Lung microvascular endothelial cell (primary cell): ENCODE measurements around the gene ZSWIM5. TPM values are rescaled to one million over a fixed set of nuclear protein-coding genes. Genes with fewer than 3 reads are reported as not detected.
A peak's percentile ranks its signal among the peaks of the same experiment; 100 is the strongest.
"Not testable (repeated sequence)": the region's sequence is repeated elsewhere in the genome, so short reads cannot be mapped to it uniquely, and the experiment has no call there.

Experiments used
- DNase-seq, 2 donors: peaks; one replicate each; pipeline versions ENCODE4 v3.0.0 to v3.0.0-alpha.2; 2010; ENCODE audit warnings: low read depth in 2 of 2
- total RNA-seq: library from RNA; depleted of rRNA; stranded (reverse); fragments of >200 nt; gene quantifications from 2 replicates; pipeline ENCODE4 v1.2.1, GENCODE V29; 2014

The ZSWIM5 gene
- total RNA-seq, 1 donor from 2014 or later = 10.1 TPM

DNA sequence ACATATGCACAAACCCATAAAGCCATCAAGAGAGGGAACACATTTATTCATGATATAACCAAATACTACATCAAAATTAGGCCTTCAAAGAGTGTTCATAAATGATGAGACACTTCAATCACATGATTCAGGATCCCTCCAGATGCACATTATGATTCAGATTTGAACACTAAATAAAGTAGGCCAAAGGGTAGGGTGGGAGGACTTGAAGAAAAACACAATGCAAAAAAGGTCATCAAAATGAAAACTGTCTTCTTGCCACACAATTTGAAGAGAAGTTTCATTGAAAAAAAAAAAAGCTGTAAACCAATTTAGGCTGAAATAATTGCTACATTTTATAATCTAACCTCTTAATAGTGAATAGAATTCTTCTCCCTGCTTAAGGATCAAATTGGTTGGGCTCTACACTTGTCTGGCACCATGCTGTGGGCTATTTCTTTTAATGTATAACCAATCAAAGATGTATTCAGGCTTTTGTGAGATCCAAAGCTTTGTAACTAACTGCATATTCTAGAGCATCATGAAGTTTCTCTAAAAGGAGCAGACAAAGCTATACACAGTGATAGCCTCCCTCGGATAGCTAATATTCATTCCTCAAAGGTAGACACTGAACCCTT is 58.1 kb downstream of the ZSWIM5 start:
- no peak for DNase-seq

DNA sequence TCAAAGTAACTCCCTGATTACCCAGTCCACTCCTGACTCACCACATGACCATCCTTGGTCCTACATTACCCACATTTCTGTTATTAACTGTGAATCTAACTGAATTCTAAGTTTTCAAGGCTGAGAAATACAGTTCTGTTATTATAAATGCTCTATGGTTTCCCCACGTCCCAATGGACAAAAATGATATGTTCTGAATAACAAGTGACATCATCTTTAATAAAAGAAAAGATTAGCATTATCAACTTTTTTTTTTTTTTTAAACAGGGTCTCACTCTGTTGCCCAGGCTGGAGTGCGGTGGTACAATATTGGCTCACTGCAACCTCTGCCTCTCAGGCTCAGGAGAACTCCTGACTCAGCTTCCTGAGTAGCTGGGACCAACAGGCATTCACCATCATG is 59.6 kb downstream of the ZSWIM5 start:
- DNase-seq = peak in 1 of 2 donors; percentile 27

DNA sequence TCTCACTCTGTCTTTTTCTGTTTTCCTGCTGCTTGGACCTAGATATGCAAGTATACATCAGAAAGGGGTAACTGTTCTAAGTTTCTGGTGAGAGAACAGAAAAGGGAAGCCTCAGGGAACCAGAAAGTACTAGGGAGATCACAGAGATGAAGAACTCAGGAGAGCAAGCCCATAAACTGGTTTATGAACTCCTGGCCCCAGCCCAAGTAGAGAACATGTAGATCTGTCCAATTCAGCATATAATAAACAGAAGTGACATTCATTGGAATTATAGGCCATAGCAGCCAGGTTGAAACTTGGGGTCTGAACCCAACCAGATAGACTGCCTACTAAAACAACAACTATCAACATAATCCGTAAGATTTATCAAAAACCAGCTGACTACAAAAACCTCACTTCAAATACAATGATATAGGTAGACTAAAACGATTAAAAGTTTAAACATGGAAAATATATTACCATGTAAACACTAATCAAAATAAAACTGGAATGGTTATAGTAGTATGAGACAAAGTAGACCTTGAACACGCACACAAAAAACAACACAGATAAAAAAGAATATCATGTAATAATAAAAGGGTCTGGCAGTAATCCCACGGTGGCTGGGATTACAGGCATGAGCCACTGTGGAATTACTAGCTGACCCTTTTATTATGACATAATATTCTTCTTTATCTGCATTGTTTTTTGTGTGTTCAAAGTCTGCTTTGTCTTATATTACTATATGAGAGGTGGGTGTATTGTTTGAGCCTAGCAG is 65.0 kb downstream of the ZSWIM5 start:
- no peak for DNase-seq

- DNase-seq = no peak
These were observed 69.4 kb downstream of the ZSWIM5 start for GRCh38 chr1:45136984-45137383.

GRCh38 chr1:45135316-45135715 is 71.1 kb downstream of the ZSWIM5 start:
- no peak for DNase-seq

- DNase-seq = peak; percentile 46 to 96
These were observed 71.9 kb downstream of the ZSWIM5 start for GRCh38 chr1:45134461-45134873.

DNA sequence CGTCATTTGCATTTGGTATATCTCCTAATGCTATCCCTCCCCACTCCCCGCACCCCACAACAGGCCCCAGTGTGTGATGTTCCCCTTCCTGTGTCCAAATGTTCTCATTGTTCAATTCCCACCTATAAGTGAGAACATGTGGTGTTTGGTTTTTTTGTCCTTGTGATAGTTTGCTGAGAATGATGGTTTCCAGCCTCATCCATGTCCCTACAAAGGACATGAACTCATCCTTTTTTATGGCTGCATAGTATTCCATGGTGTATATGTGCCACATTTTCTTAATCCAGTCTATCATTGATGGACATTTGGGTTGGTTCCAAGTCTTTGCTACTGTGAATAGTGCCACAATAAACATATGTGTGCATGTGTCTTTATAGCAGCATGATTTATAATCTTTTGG is 73.7 kb downstream of the ZSWIM5 start:
- DNase-seq = not testable (repeated sequence)

DNA sequence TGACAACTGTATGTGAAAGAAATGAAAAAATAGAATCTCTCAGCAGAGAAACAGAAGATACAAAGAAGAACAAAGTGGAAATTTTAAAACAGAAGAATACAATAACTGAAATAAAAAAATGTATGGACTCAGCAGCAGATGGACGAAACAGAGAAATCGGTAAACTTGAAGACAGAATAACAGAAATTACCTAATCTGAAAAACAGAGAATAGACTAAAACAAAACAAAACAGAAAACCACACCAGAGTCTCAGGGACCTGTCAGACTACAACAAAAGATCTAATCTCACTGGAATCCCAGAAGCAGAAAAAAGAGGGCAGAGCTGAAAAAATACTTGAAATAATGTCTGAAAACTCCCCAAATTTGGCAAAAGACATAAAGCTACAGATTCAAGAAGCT is 83.0 kb downstream of the ZSWIM5 start:
- DNase-seq = no peak

GRCh38 chr1:45122724-45123123 is 83.7 kb downstream of the ZSWIM5 start:
- no peak for DNase-seq

DNA sequence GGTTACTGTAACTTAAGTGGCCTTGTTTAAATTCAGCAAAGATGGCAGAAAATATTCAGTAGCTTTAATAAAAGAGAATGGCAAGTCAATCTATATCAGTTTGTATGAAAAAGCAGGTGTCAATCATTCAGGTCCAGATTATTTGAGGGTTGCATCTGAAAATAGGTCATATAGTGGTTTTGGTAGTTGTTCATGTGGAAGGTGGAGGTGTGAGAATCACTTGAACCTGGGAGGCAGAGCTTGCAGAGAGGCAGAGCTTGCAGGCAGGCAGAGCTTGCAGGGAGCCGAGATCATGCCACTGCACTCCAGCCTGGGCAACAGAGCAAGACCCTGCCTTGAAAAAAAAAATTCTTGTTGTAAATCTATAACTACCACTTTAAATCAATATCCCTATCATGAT is 88.6 kb downstream of the ZSWIM5 start:
- no peak for DNase-seq

- DNase-seq = no peak
These were observed 89.6 kb downstream of the ZSWIM5 start for GRCh38 chr1:45116820-45117219.

- no peak for DNase-seq
These were observed 90.1 kb downstream of the ZSWIM5 start for GRCh38 chr1:45116340-45116739.

DNA sequence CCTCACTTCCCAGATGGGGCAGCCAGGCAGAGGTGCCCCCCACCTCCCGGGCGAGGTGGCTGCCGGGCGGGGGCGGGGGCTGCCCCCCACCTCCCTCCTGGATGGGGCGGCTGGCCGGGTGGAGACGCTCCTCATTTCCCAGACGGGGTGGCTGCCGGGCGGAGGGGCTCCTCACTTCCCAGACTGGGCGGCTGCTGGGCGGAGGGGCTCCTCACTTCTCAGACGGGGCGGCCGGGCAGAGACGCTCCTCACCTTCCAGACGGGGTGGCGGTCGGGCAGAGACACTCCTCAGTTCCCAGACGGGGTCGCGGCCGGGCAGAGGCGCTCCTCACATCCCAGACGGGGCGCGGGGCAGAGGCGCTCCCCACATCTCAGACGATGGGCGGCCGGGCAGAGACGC is 91.2 kb downstream of the ZSWIM5 start:
- not testable (repeated sequence) for DNase-seq

DNA sequence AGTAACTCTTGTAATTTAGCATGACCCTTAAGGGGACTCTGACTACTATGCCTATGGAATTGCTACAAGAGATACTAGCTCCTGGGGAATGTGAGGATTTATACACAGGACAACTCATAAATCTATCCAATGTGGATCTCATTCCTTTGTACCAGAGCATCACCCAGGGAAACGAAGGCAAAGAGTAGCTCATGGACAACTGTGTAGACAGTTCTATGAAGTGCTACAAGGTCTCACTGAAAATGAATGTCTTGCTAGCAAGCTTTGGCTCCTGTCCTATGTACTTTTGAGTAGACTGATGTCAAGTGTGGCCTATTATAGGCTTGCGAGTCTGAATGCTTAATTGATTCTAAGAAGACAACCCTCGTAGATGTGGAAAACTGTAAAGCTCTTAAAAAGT is 93.7 kb downstream of the ZSWIM5 start:
- DNase-seq = no peak

DNA sequence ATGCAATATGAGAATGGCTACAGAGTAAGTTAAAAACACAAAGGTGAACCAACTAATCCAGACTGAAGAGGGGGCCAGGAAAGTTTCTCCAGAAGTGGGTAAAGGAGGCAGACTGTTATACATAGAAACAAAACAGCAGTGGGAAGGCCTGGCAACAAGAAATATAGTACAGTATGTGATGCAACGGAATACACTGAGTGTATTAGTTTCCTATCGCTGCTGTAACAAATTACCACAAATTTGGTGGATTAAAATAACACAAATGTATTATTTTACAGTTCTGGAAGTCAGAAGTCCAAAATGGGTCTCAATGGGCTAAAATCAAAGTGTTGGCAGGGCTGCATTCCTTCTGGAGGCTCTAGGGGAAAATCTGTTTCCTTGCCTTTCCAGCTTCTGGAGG is 95.2 kb downstream of the ZSWIM5 start:
- no peak for DNase-seq

GRCh38 chr1:45107782-45108181 is 98.6 kb downstream of the ZSWIM5 start:
- DNase-seq = no peak

- DNase-seq = not testable (repeated sequence)
These were observed 99.5 kb downstream of the ZSWIM5 start for GRCh38 chr1:45106864-45107263.

DNA sequence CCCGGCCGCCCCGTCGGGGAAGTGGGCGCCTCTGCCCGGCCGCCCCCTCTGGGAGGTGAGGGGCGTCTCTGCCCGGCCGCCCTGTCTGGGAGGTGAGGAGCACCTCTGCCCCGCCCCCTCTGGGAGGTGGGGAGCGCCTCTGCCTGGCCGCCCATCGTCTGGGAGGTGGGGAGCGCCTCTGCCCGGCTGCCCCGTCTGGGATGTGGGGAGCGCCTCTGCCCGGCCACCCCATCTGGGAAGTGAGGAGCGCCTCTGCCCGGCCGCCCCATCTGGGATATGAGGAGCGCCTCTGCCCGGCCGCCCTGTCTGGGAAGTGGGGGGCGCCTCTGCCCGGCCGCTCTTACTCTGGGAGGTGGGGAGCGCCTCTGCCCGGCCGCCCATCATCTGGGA is 100.3 kb downstream of the ZSWIM5 start:
- not testable (repeated sequence) for DNase-seq

GRCh38 chr1:45105486-45106155 is 100.8 kb downstream of the ZSWIM5 start:
- not testable (repeated sequence) for DNase-seq

DNA sequence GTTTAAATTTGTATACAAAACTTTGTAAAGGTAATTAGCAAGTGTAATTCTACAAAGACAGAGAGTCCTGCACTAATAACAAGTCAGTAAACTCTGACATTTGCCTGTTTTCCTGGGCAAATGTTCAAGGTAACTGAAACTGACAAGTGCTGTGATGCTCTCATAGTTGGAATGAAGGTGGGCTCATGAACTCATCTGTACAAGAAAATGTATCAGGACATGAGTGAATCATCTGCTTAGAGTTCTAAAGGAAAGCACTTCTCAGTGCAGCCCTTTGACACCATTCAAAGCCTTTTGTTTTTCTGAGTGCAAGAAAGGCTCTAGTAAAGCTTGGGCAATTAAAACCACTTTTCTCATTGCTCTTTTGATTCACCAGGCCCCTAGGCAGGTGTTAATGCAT is 102.9 kb downstream of the ZSWIM5 start:
- DNase-seq = no peak

GRCh38 chr1:45101947-45102346 is 104.5 kb downstream of the ZSWIM5 start:
- DNase-seq = no peak

DNA sequence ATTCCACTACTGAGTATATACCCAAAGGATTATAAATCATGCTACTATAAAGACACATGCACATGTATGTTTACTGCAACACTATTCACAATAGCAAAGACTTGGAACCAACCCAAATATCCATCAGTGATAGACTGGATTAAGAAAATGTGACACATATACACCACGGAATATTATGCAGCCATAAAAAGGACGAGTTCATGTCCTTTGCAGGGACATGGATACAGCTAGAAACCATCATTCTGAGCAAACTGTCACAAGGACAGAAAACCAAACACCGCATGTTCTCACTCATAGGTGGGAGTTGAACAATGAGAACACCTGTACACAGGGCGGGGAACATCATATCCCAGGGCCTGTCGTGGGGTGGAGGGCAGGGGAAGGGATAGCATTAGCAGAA is 104.9 kb downstream of the ZSWIM5 start:
- not testable (repeated sequence) for DNase-seq

- DNase-seq = peak in 1 of 2 donors; percentile 31
These were observed 108.5 kb downstream of the ZSWIM5 start for GRCh38 chr1:45097944-45098343.
